Astrocyte (in vitro differentiated cells and primary cell): Measurements from ENCODE around the gene ATXN2L.

Experiments
- EZH2 ChIP-seq: IDR thresholded peaks from 2 replicates; pipeline ENCODE4 v1.6.1; 2012; ENCODE audit warnings: mild to moderate bottlenecking, low read length, inconsistent platforms; ENCODE audit not compliant: insufficient read depth
- TF ChIP-seq, protein P1 (sequence below): IDR thresholded peaks from 2 replicates; pipeline ENCODE4 v1.5.1; 2011; ENCODE audit warnings: low read depth, mild to moderate bottlenecking, inconsistent platforms, low read length, moderate library complexity; ENCODE audit not compliant: insufficient read depth

DNA sequence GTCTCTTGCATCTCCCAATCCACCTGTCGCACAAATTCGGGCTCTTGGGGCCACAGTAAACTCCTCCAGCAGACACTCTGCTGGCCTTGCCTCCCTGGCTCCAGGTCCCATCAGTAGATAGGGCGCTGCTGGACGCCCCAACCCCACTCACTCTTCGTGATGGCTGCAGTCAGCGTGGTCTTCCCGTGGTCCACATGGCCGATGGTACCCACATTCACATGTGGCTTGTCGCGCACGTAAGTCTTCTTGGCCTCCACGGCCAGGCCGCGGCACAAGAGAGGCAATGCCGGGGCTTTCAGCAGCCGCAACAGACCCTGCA is 22.9 kb downstream of the ATXN2L start:
- TF ChIP-seq, protein P1, sequence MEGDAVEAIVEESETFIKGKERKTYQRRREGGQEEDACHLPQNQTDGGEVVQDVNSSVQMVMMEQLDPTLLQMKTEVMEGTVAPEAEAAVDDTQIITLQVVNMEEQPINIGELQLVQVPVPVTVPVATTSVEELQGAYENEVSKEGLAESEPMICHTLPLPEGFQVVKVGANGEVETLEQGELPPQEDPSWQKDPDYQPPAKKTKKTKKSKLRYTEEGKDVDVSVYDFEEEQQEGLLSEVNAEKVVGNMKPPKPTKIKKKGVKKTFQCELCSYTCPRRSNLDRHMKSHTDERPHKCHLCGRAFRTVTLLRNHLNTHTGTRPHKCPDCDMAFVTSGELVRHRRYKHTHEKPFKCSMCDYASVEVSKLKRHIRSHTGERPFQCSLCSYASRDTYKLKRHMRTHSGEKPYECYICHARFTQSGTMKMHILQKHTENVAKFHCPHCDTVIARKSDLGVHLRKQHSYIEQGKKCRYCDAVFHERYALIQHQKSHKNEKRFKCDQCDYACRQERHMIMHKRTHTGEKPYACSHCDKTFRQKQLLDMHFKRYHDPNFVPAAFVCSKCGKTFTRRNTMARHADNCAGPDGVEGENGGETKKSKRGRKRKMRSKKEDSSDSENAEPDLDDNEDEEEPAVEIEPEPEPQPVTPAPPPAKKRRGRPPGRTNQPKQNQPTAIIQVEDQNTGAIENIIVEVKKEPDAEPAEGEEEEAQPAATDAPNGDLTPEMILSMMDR: no peak
- TF ChIP-seq EZH2: no peak
